Occipital lobe (tissue), 2 donors: ENCODE measurements around the gene FBXL13. TPM values are rescaled to one million over a fixed set of nuclear protein-coding genes. Genes with fewer than 3 reads are reported as not detected.
"Not testable (repeated sequence)": the region's sequence is repeated elsewhere in the genome, so short reads cannot be mapped to it uniquely, and the experiment has no call there.

ENCODE experiments used
- DNase-seq: peaks from one replicate; lab custom pipeline; 2025; lab: John Stamatoyannopoulos, UW
- total RNA-seq: library from RNA; depleted of rRNA; stranded (reverse); fragments of >200 nt; gene quantifications from one replicate; pipeline ENCODE4 v1.2.3, GENCODE V29; 2014

The FBXL13 gene
- total RNA-seq, 1 donor from 2014 or later: 5.0 TPM

GRCh38 chr7:102942181-102942866 is 132.3 kb downstream of the FBXL13 start:
- no peak for DNase-seq

GRCh38 chr7:102938679-102939078 is 135.9 kb downstream of the FBXL13 start:
- DNase-seq: no peak

GRCh38 chr7:102935450-102936115 is 139.0 kb downstream of the FBXL13 start:
- no peak for DNase-seq

- no peak for DNase-seq
Observed at GRCh38 chr7:102934701-102935100, 139.9 kb downstream of the FBXL13 start.

- no peak for DNase-seq
Observed at GRCh38 chr7:102934239-102934638, 140.4 kb downstream of the FBXL13 start.

- peak; percentile 7 for DNase-seq
Observed at GRCh38 chr7:102933763-102934162, 140.8 kb downstream of the FBXL13 start.

- DNase-seq: no peak
Observed at GRCh38 chr7:102931757-102932156, 142.8 kb downstream of the FBXL13 start.

GRCh38 chr7:102927312-102927933 is 147.2 kb downstream of the FBXL13 start:
- no peak for DNase-seq

- no peak for DNase-seq
Observed at GRCh38 chr7:102926783-102927140, 147.8 kb downstream of the FBXL13 start.

- DNase-seq: no peak
Observed at GRCh38 chr7:102925976-102926782, 148.4 kb downstream of the FBXL13 start.

GRCh38 chr7:102918845-102919244 is 155.8 kb downstream of the FBXL13 start:
- no peak for DNase-seq

GRCh38 chr7:102917436-102918353 is 156.9 kb downstream of the FBXL13 start:
- DNase-seq: no peak

GRCh38 chr7:102916881-102917280 is 157.7 kb downstream of the FBXL13 start:
- DNase-seq: no peak

GRCh38 chr7:102916426-102916825 is 158.2 kb downstream of the FBXL13 start:
- no peak for DNase-seq

GRCh38 chr7:102914585-102914984 is 160.0 kb downstream of the FBXL13 start:
- DNase-seq: no peak

GRCh38 chr7:102913826-102914225 is 160.8 kb downstream of the FBXL13 start:
- no peak for DNase-seq

- DNase-seq: no peak
Observed at GRCh38 chr7:102912742-102913141, 161.9 kb downstream of the FBXL13 start, which contains the start of gene LRRC17. Gene LRRC17, plus strand, starts transcription at chr7:102913000. Its CDS starts 20,914 bp downstream, at chr7:102933914.

- DNase-seq: no peak
Observed at GRCh38 chr7:102908676-102909075, 165.9 kb downstream of the FBXL13 start.

- not testable (repeated sequence) for DNase-seq
Observed at GRCh38 chr7:102903576-102903975, 171.0 kb downstream of the FBXL13 start.

- DNase-seq: not testable (repeated sequence)
Observed at GRCh38 chr7:102902052-102902451, 172.5 kb downstream of the FBXL13 start.

GRCh38 chr7:102898532-102898859 is 176.1 kb downstream of the FBXL13 start:
- DNase-seq: no peak
